ENCODE measurements around the gene MAGEA12.
A peak's percentile ranks its signal among the peaks of the same experiment; 100 is the strongest.
"Not testable (repeated sequence)": the region's sequence is repeated elsewhere in the genome, so short reads cannot be mapped to it uniquely, and the experiment has no call there.

MAGEA12 gene, protein sequence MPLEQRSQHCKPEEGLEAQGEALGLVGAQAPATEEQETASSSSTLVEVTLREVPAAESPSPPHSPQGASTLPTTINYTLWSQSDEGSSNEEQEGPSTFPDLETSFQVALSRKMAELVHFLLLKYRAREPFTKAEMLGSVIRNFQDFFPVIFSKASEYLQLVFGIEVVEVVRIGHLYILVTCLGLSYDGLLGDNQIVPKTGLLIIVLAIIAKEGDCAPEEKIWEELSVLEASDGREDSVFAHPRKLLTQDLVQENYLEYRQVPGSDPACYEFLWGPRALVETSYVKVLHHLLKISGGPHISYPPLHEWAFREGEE

GRCh38 chrX:152733261-152733975, at the start of gene MAGEA12, which contains the start of gene CSAG1:
Gene MAGEA12, plus strand, starts transcription at chrX:152733757. Its CDS starts 2,405 bp downstream, at chrX:152736162.
Gene CSAG1, minus strand, starts transcription at chrX:152733721. Its CDS starts 1,261 bp downstream, at chrX:152732460.
- peak; percentile 95 for DNase-seq

GRCh38 chrX:152697952-152698931, 35.3 kb upstream of the MAGEA12 start, which contains the start of gene MAGEA3:
Gene MAGEA3, plus strand, starts transcription at chrX:152698794. Its CDS starts 2,039 bp downstream, at chrX:152700833.
- not testable (repeated sequence) for DNase-seq

- DNase-seq = not testable (repeated sequence)
Measured at GRCh38 chrX:152700390-152700789, 33.2 kb upstream of the MAGEA12 start.

GRCh38 chrX:152706500-152706899, 27.1 kb upstream of the MAGEA12 start:
- DNase-seq = not testable (repeated sequence)

DNA sequence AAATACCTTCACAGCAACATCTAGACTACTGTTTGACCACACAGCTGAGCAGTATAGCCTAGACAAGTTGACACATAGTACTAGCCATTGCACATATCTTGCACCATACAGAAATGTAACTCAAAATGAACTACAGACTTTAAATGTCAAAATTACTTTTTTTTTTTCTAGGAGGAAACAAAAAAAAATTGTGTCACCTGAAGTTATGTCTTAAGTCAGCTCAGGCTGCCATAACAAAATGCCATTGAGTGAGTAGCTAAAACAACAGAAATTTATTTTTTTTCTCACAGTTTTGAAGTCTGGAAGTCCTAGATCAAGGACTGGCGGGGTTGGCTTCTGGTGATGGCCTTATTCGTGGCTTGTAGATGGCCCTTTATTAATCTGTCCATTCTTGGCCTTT, 24.4 kb upstream of the MAGEA12 start, which contains the start of gene CSAG2:
TSS of gene CSAG2 (minus strand) at position 101 of the 400 bp plus-strand sequence. CDS start 161 bp downstream, outside the sequence.
- DNase-seq = not testable (repeated sequence)

DNA sequence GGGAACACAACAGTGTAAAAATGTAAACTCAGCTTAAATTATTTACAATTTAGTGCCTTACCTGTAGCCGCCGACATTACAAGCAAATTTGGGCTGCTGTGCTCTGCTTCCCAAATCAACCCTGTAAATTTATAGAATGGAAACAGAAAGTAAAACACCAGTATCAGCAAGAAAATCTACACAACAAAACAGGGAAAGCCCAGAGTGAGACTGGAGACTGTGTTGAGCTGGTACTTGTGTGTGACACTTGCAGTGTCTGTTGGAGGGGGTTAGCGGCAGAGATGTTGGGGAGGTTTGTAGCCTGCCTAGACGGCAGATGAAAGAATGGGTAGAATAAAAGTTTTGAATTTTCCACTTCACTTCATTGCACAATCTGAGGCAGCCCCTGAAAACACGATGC, 20.4 kb upstream of the MAGEA12 start:
- DNase-seq = not testable (repeated sequence)

- DNase-seq = not testable (repeated sequence)
Measured at GRCh38 chrX:152713815-152714787, 19.5 kb upstream of the MAGEA12 start, which contains the start of gene MAGEA2B. Gene MAGEA2B, plus strand, starts transcription at chrX:152714628. Its CDS starts 2,479 bp downstream, at chrX:152717107.

DNA sequence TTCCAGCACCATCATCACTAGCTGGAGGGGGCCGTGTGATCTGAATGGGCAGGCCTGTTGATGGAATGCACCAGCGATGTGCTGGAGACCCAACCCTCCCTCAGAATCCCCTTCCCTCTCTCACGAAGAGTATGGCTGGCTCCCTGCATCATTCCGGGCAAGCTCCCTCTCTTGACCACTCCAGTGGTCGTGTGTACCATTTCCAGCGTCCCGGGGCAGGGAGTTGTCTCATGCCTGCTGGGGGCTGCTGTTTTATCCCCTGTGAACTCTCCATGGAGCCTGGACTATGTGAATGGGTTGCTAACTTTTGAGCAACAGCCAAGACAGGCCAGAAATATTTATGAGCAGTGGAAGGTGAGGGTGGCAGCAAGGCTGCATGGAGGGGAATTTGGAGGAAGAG, 8.1 kb upstream of the MAGEA12 start:
- DNase-seq = no peak

DNA sequence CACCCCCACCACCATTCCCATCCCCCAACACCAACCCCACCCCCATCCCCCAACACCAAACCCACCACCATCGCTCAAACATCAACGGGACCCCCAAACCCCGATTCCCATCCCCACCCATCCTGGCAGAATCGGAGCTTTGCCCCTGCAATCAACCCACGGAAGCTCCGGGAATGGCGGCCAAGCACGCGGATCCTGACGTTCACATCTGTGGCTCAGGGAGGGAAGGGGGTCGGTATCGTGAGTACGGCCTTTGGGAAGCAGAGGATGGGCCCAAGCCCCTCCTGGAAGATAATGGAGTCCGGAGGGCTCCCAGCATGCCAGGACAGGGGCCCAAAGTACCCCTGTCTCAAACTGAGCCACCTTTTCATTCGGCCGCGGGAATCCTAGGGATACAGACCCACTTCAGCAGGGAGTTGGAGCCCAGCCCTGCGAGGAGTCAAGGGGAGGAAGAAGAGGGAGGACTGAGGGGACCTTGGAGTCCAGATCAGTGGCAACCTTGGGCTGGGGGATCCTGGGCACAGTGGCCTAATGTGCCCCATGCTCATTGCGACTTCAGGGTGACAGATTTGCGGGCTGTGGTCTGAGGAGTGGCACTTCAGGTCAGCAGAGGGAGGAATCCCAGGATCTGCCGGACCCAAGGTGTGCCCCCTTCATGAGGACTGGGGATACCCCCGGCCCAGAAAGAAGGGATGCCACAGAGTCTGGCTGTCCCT, 744 bp downstream of the MAGEA12 start:
- not testable (repeated sequence) for DNase-seq

DNA sequence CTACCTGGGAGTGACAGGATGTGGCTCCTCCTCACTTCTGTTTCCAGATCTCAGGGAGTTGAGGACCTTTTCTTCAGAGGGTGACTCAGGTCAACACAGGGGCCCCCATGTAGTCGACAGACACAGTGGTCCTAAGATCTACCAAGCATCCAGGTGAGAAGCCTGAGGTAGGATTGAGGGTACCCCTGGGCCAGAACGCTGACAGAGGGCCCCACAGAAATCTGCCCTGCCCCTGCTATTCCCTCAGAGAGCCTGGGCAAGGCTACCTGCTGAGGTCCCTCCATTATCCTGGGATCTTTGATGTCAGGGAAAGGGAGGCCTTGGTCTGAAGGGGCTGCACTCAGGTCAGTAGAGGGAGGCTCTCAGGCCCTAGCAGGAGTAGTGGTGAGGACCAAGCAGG, 1.5 kb downstream of the MAGEA12 start:
- DNase-seq = no peak

GRCh38 chrX:152735860-152736511, 2.4 kb downstream of the MAGEA12 start:
- no peak for DNase-seq

GRCh38 chrX:152736528-152736927, 3.0 kb downstream of the MAGEA12 start:
- not testable (repeated sequence) for DNase-seq

DNA sequence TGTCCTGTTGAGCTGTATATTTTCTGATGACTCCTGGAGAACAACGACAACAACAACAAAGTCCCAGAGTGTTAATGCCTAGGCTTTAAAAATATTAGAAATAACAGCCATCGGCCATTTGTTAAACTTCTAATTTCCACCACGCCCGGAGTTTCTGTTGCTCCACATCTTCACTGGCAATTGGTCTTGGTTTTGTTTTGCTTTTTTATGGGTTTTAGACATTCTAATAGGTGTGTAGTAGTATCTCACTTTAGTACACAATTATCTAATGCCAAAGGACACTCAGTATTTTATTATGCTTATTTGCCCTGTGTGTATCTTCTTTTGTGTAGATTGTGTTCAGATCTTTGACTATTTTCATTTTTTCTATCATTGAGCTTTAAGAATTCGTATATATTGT, 5.0 kb downstream of the MAGEA12 start:
- DNase-seq = no peak

GRCh38 chrX:152753686-152754650, 20.4 kb downstream of the MAGEA12 start, which contains the start of gene MAGEA2:
Gene MAGEA2, minus strand, starts transcription at chrX:152753842. Its CDS starts 2,479 bp downstream, at chrX:152751363.
- not testable (repeated sequence) for DNase-seq

GRCh38 chrX:152754871-152755270, 21.3 kb downstream of the MAGEA12 start:
- DNase-seq = not testable (repeated sequence)

GRCh38 chrX:152758918-152759317, 25.4 kb downstream of the MAGEA12 start, which contains the start of gene CSAG3:
Gene CSAG3, plus strand, starts transcription at chrX:152759218.
- DNase-seq = not testable (repeated sequence)

GRCh38 chrX:152759544-152759943, 26.0 kb downstream of the MAGEA12 start:
- not testable (repeated sequence) for DNase-seq

GRCh38 chrX:152761582-152761981, 28.0 kb downstream of the MAGEA12 start:
- not testable (repeated sequence) for DNase-seq

Measured in NCI-H82 (cell line).